ENCODE data around the gene MGAT5B.

DNA sequence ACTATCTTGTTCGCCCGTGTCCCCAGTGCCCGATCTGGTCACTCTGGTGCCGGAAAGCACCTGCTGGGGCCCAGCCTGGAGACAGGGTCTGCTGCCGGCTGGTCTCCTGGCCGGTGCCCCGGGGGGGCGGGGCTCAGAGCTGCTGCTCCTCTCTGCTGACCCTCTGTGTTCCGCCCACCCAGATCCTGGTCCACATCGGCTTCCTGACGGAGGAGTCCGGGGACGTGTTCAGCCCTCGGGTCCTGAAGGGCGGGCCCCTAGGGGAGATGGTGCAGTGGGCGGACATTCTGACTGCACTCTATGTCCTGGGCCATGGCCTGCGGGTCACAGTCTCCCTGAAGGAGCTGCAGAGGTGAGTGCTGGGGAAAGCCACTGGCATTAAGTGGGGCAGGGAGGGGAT, 37.6 kb downstream of the MGAT5B start:
- TF ChIP-seq, protein P1, sequence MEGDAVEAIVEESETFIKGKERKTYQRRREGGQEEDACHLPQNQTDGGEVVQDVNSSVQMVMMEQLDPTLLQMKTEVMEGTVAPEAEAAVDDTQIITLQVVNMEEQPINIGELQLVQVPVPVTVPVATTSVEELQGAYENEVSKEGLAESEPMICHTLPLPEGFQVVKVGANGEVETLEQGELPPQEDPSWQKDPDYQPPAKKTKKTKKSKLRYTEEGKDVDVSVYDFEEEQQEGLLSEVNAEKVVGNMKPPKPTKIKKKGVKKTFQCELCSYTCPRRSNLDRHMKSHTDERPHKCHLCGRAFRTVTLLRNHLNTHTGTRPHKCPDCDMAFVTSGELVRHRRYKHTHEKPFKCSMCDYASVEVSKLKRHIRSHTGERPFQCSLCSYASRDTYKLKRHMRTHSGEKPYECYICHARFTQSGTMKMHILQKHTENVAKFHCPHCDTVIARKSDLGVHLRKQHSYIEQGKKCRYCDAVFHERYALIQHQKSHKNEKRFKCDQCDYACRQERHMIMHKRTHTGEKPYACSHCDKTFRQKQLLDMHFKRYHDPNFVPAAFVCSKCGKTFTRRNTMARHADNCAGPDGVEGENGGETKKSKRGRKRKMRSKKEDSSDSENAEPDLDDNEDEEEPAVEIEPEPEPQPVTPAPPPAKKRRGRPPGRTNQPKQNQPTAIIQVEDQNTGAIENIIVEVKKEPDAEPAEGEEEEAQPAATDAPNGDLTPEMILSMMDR (conservative IDR thresholded peaks at IDR 0.05 in 1 of 2, IDR thresholded peaks at IDR 0.05 in 1 of 2; ENCODE audit: low read depth in 1 of 2, low read length in 2 of 2) = no peak
- no peak for TF ChIP-seq EZH2 (IDR thresholded peaks at IDR 0.05; ENCODE audit: low read length, missing control alignments)

Measured in fibroblast of lung (primary cell).